Activated T-cell treated with anti-CD3 and anti-CD28 coated beads, Interleukin-2, amount 50 U/mL, for 4 hours (primary cell): ENCODE measurements around the gene SDK1. TPM values are rescaled to one million over a fixed set of nuclear protein-coding genes. Genes with fewer than 3 reads are reported as not detected.

Experiments
- ATAC-seq, 2 donors: fragments of 200-7000 bp; cut with Tn5 transposase; one replicate each; pipeline ENCODE4 v1.10.0; 2021
- DNase-seq: peaks from one replicate; pipeline ENCODE4 v3.0.0-alpha.2; 2020
- H3K27me3 Mint-ChIP-seq: one replicate; pipeline ENCODE4 v1.8.0; 2021; ENCODE audit warnings: low read depth, mixed read lengths
- H3K36me3 Mint-ChIP-seq: one replicate; pipeline ENCODE4 v1.8.0; 2022; ENCODE audit warnings: mixed read lengths; ENCODE audit not compliant: insufficient read depth
- H3K4me1 Mint-ChIP-seq: one replicate; pipeline ENCODE4 v1.8.0; 2021; ENCODE audit warnings: low read depth, mixed read lengths
- H3K4me3 Mint-ChIP-seq: one replicate; pipeline ENCODE4 v1.8.0; 2021; ENCODE audit warnings: mild to moderate bottlenecking, moderate library complexity, mixed read lengths
- H3K9me3 Mint-ChIP-seq: one replicate; pipeline ENCODE4 v1.8.0; 2021; ENCODE audit warnings: mixed read lengths
- total RNA-seq, 3 donors: library from RNA; stranded (reverse); gene quantifications; one replicate each; pipeline ENCODE4 v1.2.1, GENCODE V29; 2021

Gene SDK1
- total RNA-seq, 3 donors from 2014 or later: 0.05 to 0.79 (median 0.40) TPM

- DNase-seq: no peak
- Mint-ChIP-seq H3K4me1 (no peaks in the 10 kb centered on the region), H3K36me3 (no peaks in the 10 kb centered on the region), H3K27me3 (no peaks in the 10 kb centered on the region), H3K4me3 (no peak overlapping the region), H3K9me3 (no peaks in the 10 kb centered on the region)
- ATAC-seq: no peak
These were observed 875.9 kb downstream of the SDK1 start for GRCh38 chr7:4177001-4177400.

- Mint-ChIP-seq H3K9me3 (no peaks in the 10 kb centered on the region), H3K4me3 (no peak overlapping the region), H3K27me3 (peaks cover 2% of the 10 kb centered on the region), H3K4me1 (no peaks in the 10 kb centered on the region), H3K36me3 (no peaks in the 10 kb centered on the region)
- DNase-seq (no peak), ATAC-seq (no peak)
These were observed 877.4 kb downstream of the SDK1 start for GRCh38 chr7:4178416-4178815.

GRCh38 chr7:4178916-4179687, 878.0 kb downstream of the SDK1 start:
- H3K4me3 Mint-ChIP-seq: no peak overlapping the region
- peaks cover 2% of the 10 kb centered on the region for H3K27me3 Mint-ChIP-seq
- DNase-seq: no peak
- no peaks in the 10 kb centered on the region for H3K36me3 Mint-ChIP-seq
- H3K4me1 Mint-ChIP-seq: no peaks in the 10 kb centered on the region
- no peak for ATAC-seq
- H3K9me3 Mint-ChIP-seq: no peaks in the 10 kb centered on the region

GRCh38 chr7:4179688-4180380, 878.8 kb downstream of the SDK1 start:
- H3K4me1 Mint-ChIP-seq: no peaks in the 10 kb centered on the region
- H3K9me3 Mint-ChIP-seq: no peaks in the 10 kb centered on the region
- H3K27me3 Mint-ChIP-seq: peaks cover 2% of the 10 kb centered on the region
- no peaks in the 10 kb centered on the region for H3K36me3 Mint-ChIP-seq
- DNase-seq (no peak), ATAC-seq (no peak)
- no peak overlapping the region for H3K4me3 Mint-ChIP-seq

GRCh38 chr7:4181446-4181845, 880.4 kb downstream of the SDK1 start:
- no peaks in the 10 kb centered on the region for H3K36me3 Mint-ChIP-seq
- DNase-seq: no peak

GRCh38 chr7:4182605-4183300, 881.7 kb downstream of the SDK1 start:
- no peak for ATAC-seq
- DNase-seq: no peak
- no peak overlapping the region for H3K4me3 Mint-ChIP-seq
- no peaks in the 10 kb centered on the region for H3K9me3 Mint-ChIP-seq
- H3K4me1 Mint-ChIP-seq: no peaks in the 10 kb centered on the region
- H3K27me3 Mint-ChIP-seq: peaks cover 2% of the 10 kb centered on the region
- H3K36me3 Mint-ChIP-seq: no peaks in the 10 kb centered on the region

More at GRCh38 chr7:4181446-4181845, 880.4 kb downstream of the SDK1 start:
- no peak for ATAC-seq
- Mint-ChIP-seq H3K27me3 (peaks cover 2% of the 10 kb centered on the region), H3K9me3 (no peaks in the 10 kb centered on the region), H3K4me3 (no peak overlapping the region), H3K4me1 (no peaks in the 10 kb centered on the region)

- no peak overlapping the region for H3K4me3 Mint-ChIP-seq
- peaks cover 2% of the 10 kb centered on the region for H3K27me3 Mint-ChIP-seq
- no peaks in the 10 kb centered on the region for H3K9me3 Mint-ChIP-seq
- H3K4me1 Mint-ChIP-seq: no peaks in the 10 kb centered on the region
- ATAC-seq (no peak), DNase-seq (no peak)
- H3K36me3 Mint-ChIP-seq: no peaks in the 10 kb centered on the region
These were observed 883.6 kb downstream of the SDK1 start for GRCh38 chr7:4184653-4185052.

GRCh38 chr7:4185136-4185535, 884.1 kb downstream of the SDK1 start:
- Mint-ChIP-seq H3K4me1 (no peaks in the 10 kb centered on the region), H3K4me3 (no peak overlapping the region), H3K36me3 (no peaks in the 10 kb centered on the region), H3K9me3 (no peaks in the 10 kb centered on the region), H3K27me3 (peaks cover 2% of the 10 kb centered on the region)
- ATAC-seq: no peak
- no peak for DNase-seq

- no peak for DNase-seq
- Mint-ChIP-seq H3K4me3 (no peak overlapping the region), H3K9me3 (no peaks in the 10 kb centered on the region), H3K27me3 (peaks cover 2% of the 10 kb centered on the region), H3K36me3 (no peaks in the 10 kb centered on the region), H3K4me1 (no peaks in the 10 kb centered on the region)
- ATAC-seq: no peak
These were observed 884.9 kb downstream of the SDK1 start for GRCh38 chr7:4185721-4186512.

- ATAC-seq (no peak), DNase-seq (no peak)
- H3K4me3 Mint-ChIP-seq: no peak overlapping the region
- no peaks in the 10 kb centered on the region for H3K4me1 Mint-ChIP-seq
- H3K36me3 Mint-ChIP-seq: no peaks in the 10 kb centered on the region
- H3K27me3 Mint-ChIP-seq: peaks cover 2% of the 10 kb centered on the region
- H3K9me3 Mint-ChIP-seq: no peaks in the 10 kb centered on the region
These were observed 885.4 kb downstream of the SDK1 start for GRCh38 chr7:4186513-4186780.

- H3K36me3 Mint-ChIP-seq: no peaks in the 10 kb centered on the region
- H3K9me3 Mint-ChIP-seq: no peaks in the 10 kb centered on the region
- ATAC-seq: no peak
- no peaks in the 10 kb centered on the region for H3K4me1 Mint-ChIP-seq
- no peaks in the 10 kb centered on the region for H3K27me3 Mint-ChIP-seq
- DNase-seq: no peak
- no peak overlapping the region for H3K4me3 Mint-ChIP-seq
These were observed 887.6 kb downstream of the SDK1 start for GRCh38 chr7:4188651-4189050.

GRCh38 chr7:4189131-4189570, 888.1 kb downstream of the SDK1 start:
- no peak for ATAC-seq
- no peak for DNase-seq
- Mint-ChIP-seq H3K36me3 (no peaks in the 10 kb centered on the region), H3K4me3 (no peak overlapping the region), H3K4me1 (no peaks in the 10 kb centered on the region), H3K9me3 (no peaks in the 10 kb centered on the region), H3K27me3 (no peaks in the 10 kb centered on the region)

GRCh38 chr7:4190010-4190981, 889.2 kb downstream of the SDK1 start:
- Mint-ChIP-seq H3K4me1 (no peaks in the 10 kb centered on the region), H3K4me3 (no peak overlapping the region), H3K36me3 (no peaks in the 10 kb centered on the region), H3K27me3 (no peaks in the 10 kb centered on the region), H3K9me3 (no peaks in the 10 kb centered on the region)
- DNase-seq (no peak), ATAC-seq (no peak)
